Cardiac muscle cell (in vitro differentiated cells and primary cell): Measurements from ENCODE around the gene OR13J1. TPM values are rescaled to one million over a fixed set of nuclear protein-coding genes. Genes with fewer than 3 reads are reported as not detected.
A peak's percentile ranks its signal among the peaks of the same experiment; 100 is the strongest.

Source experiments
- DNase-seq, 2 donors: peaks; one replicate each; pipeline versions ENCODE4 v3.0.0 to v3.0.0-alpha.2; 2010 to 2017; ENCODE audit warnings: low read depth in 1 of 2, low spot score in 1 of 2
- H3K27ac ChIP-seq: fragments of 200-600 bp; sonication (generic); 2 replicates; pipeline ENCODE4 v1.5.1; 2016
- H3K27me3 ChIP-seq: fragments of 200-600 bp; sonication (generic); 2 replicates; pipeline ENCODE4 v1.6.0; 2016; ENCODE audit warnings: control low read depth
- H3K36me3 ChIP-seq: fragments of 200-600 bp; sonication (generic); 2 replicates; pipeline ENCODE4 v1.5.1; 2016; ENCODE audit warnings: control low read depth
- H3K4me1 ChIP-seq: fragments of 200-600 bp; sonication (generic); 2 replicates; pipeline ENCODE4 v1.8.1; 2017; ENCODE audit warnings: low read depth, mild to moderate bottlenecking, mixed run types
- H3K4me3 ChIP-seq: fragments of 200-600 bp; sonication (generic); 2 replicates; pipeline ENCODE4 v1.5.1; 2016; ENCODE audit warnings: mild to moderate bottlenecking
- H3K9me3 ChIP-seq: fragments of 200-600 bp; sonication (generic); 2 replicates; pipeline ENCODE4 v1.5.1; 2017; ENCODE audit warnings: low read depth, mild to moderate bottlenecking, control low read depth
- CTCF ChIP-seq: IDR thresholded peaks from 2 replicates; pipeline ENCODE4 v1.5.1; 2012; ENCODE audit warnings: low read depth, mild to moderate bottlenecking, low read length
- polyA plus RNA-seq: library from polyadenylated mRNA; unstranded; fragments of >200 nt; fragmentation: Nextera tagmentation; extraction: Ambion mirVana; gene quantifications from 2 replicates; pipeline ENCODE4 v1.2.1, GENCODE V29; 2016
- total RNA-seq: library from RNA; depleted of rRNA; stranded (reverse); fragments of >200 nt; gene quantifications from 2 replicates; pipeline ENCODE4 v1.2.3, GENCODE V29; 2016

OR13J1 gene
- total and polyA plus RNA-seq, 2 experiments from 2014 or later: not detected

- DNase-seq: peak in 1 of 2 donors; percentile 44
- H3K36me3 ChIP-seq: no peaks in the 10 kb centered on the region
- TF ChIP-seq CTCF: no peak
These were observed 12.8 kb upstream of the OR13J1 start for GRCh38 chr9:35882996-35883395.

GRCh38 chr9:35882263-35882848, 12.2 kb upstream of the OR13J1 start:
- no peaks in the 10 kb centered on the region for H3K27me3 ChIP-seq
- peak; percentile 99 for TF ChIP-seq CTCF
- H3K36me3 ChIP-seq: no peaks in the 10 kb centered on the region
- H3K9me3 ChIP-seq: no peaks in the 10 kb centered on the region
- H3K4me3 ChIP-seq: no peak overlapping the region
- no peaks in the 10 kb centered on the region for H3K4me1 ChIP-seq
- no peak overlapping the region for H3K27ac ChIP-seq
- DNase-seq: peak; percentile 82 to 87

More at GRCh38 chr9:35882996-35883395, 12.8 kb upstream of the OR13J1 start:
- no peaks in the 10 kb centered on the region for H3K9me3 ChIP-seq
- H3K27ac ChIP-seq: no peak overlapping the region
- no peaks in the 10 kb centered on the region for H3K27me3 ChIP-seq
- no peak overlapping the region for H3K4me3 ChIP-seq
- no peaks in the 10 kb centered on the region for H3K4me1 ChIP-seq

GRCh38 chr9:35872505-35872904, 2.3 kb upstream of the OR13J1 start:
- no peaks in the 10 kb centered on the region for H3K27me3 ChIP-seq
- no peaks in the 10 kb centered on the region for H3K4me1 ChIP-seq
- no peak overlapping the region for H3K4me3 ChIP-seq
- no peaks in the 10 kb centered on the region for H3K9me3 ChIP-seq
- no peak for DNase-seq
- H3K27ac ChIP-seq: no peak overlapping the region
- TF ChIP-seq CTCF: no peak
- no peaks in the 10 kb centered on the region for H3K36me3 ChIP-seq

- Histone ChIP-seq H3K4me3 (no peak overlapping the region), H3K9me3 (no peaks in the 10 kb centered on the region), H3K27me3 (no peaks in the 10 kb centered on the region), H3K27ac (no peak overlapping the region), H3K36me3 (no peaks in the 10 kb centered on the region), H3K4me1 (no peaks in the 10 kb centered on the region)
- TF ChIP-seq CTCF: no peak
- no peak for DNase-seq
These were observed 1.3 kb upstream of the OR13J1 start for GRCh38 chr9:35871545-35871944.

- Histone ChIP-seq H3K27ac (no peak overlapping the region), H3K36me3 (no peaks in the 10 kb centered on the region), H3K9me3 (no peaks in the 10 kb centered on the region), H3K27me3 (no peaks in the 10 kb centered on the region), H3K4me1 (no peaks in the 10 kb centered on the region), H3K4me3 (no peak overlapping the region)
- no peak for TF ChIP-seq CTCF
- DNase-seq: no peak
These were observed 482 bp downstream of the OR13J1 start for GRCh38 chr9:35869621-35870216.
